Calu3 (cell line): ENCODE measurements around the gene CCDC85C. TPM values are rescaled to one million over a fixed set of nuclear protein-coding genes. Genes with fewer than 3 reads are reported as not detected.

Experiments used
- BruUV-seq: library from RNA; stranded (reverse); fragments of 400-500 nt; replicated peaks from 2 replicates; lab custom pipeline; 2021; lab: Mats Ljungman, UMichigan
- CTCF ChIA-PET: fragments of 300-600 bp; sonication (Branson Sonifier 250); formaldehyde crosslinking; loops from one replicate; lab custom pipeline; 2022; ENCODE audit warnings: antibody characterized with exemption; lab: Charles Lee
- DNase-seq: peaks from one replicate; pipeline ENCODE4 v3.0.0; 2022
- H3K27ac Mint-ChIP-seq: one replicate; pipeline ENCODE4 v1.8.0; 2022; ENCODE audit warnings: mixed read lengths; ENCODE audit not compliant: unreplicated experiment
- H3K27me3 Mint-ChIP-seq: one replicate; pipeline ENCODE4 v1.8.0; 2022; ENCODE audit warnings: mixed read lengths; ENCODE audit not compliant: unreplicated experiment
- H3K36me3 Mint-ChIP-seq: one replicate; pipeline ENCODE4 v1.8.0; 2022; ENCODE audit warnings: mild to moderate bottlenecking, moderate library complexity, mixed read lengths; ENCODE audit not compliant: insufficient read depth, unreplicated experiment
- H3K4me1 Mint-ChIP-seq: one replicate; pipeline ENCODE4 v1.8.0; 2022; ENCODE audit warnings: mild to moderate bottlenecking, low read depth, mixed read lengths; ENCODE audit not compliant: unreplicated experiment
- H3K4me3 Mint-ChIP-seq: one replicate; pipeline ENCODE4 v1.8.0; 2022; ENCODE audit warnings: mild to moderate bottlenecking, low read depth, moderate library complexity, mixed read lengths; ENCODE audit not compliant: unreplicated experiment
- H3K9me3 Mint-ChIP-seq: one replicate; pipeline ENCODE4 v1.8.0; 2022; ENCODE audit warnings: low read depth, mixed read lengths; ENCODE audit not compliant: unreplicated experiment
- CTCF ChIP-seq: fragments of 200-600 bp; IDR thresholded peaks from one replicate; pipeline ENCODE4 v1.8.0; 2022; ENCODE audit warnings: antibody characterized with exemption; ENCODE audit not compliant: unreplicated experiment
- intact Hi-C: fragments of 100-400 bp; cut with micrococcal nuclease; formaldehyde crosslinking; loops from one replicate; pipeline ENCODE4 v1.10.0; 2022; ENCODE audit not compliant: unreplicated experiment
- total RNA-seq: library from RNA; stranded (reverse); gene quantifications from 2 replicates; pipeline ENCODE4 v1.2.3, GENCODE V29; 2022

The CCDC85C gene
- total RNA-seq, 1 experiment from 2014 or later: 45.1 TPM

GRCh38 chr14:99589031-99589441, 15.0 kb downstream of the CCDC85C start:
- H3K27ac Mint-ChIP-seq: no peak overlapping the region
- H3K4me3 Mint-ChIP-seq: no peak overlapping the region
- no peaks in the 10 kb centered on the region for H3K27me3 Mint-ChIP-seq
- TF ChIP-seq CTCF: no peak
- intact Hi-C loops: no loop called here
- no peak for DNase-seq
- H3K4me1 Mint-ChIP-seq: peaks cover 22% of the 10 kb centered on the region
- no TSS peak for BruUV-seq
- H3K36me3 Mint-ChIP-seq: no peaks in the 10 kb centered on the region
- CTCF ChIA-PET: interaction anchor here (0.8 kb wide), 1 partner anchor 13 kb away, joined by 5 read pairs; no protein-coding TSS in a partner anchor
- H3K9me3 Mint-ChIP-seq: no peaks in the 10 kb centered on the region

DNA sequence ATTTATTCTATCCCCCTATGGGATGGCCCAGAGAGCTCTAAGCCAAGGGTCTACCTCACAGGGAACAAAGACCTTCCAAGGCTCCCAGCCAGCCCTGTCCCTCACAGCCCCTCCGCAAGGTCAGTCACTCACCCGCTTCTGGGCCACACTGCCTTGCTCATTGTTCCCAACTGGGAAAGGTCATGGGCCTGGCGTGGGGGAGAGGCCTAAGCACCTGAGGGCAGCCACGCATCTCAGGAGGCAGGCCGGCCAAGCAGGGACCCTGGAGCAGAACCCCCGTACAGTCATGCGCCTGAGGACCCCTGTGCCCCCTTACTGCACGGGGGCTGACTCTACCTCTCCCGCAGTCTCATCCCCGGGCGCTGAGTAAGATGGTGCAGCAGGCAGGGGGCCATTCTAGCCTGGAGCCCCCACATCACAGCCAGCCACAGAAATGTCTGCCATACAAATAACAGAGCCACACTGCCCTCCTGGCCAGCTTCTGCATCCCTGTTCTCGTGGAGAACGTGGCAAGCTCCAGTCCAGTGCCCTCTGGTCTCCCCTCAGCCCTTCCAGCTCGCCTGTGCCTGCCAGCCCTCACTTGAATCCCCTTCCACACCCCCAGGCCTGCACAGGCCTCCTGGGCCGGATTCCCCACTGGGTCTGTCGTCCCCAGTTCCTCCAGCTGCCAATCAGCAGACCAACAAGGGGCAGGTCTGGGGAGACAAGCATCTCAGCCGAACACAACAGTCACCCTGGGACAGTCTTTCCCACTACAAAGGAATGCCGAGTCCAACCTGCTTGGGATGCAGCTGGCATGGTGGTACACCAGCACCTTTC, 16.3 kb downstream of the CCDC85C start:
- Mint-ChIP-seq H3K9me3 (no peaks in the 10 kb centered on the region), H3K27ac (no peak overlapping the region), H3K4me1 (peaks cover 18% of the 10 kb centered on the region), H3K4me3 (no peak overlapping the region), H3K36me3 (no peaks in the 10 kb centered on the region), H3K27me3 (no peaks in the 10 kb centered on the region)
- TF ChIP-seq CTCF: no peak
- no peak for DNase-seq
- CTCF ChIA-PET: no interaction called here
- intact Hi-C loops: no loop called here
- no TSS peak for BruUV-seq

GRCh38 chr14:99586761-99587459, 17.1 kb downstream of the CCDC85C start:
- H3K4me1 Mint-ChIP-seq: peaks cover 11% of the 10 kb centered on the region
- CTCF ChIA-PET: no interaction called here
- H3K27ac Mint-ChIP-seq: no peak overlapping the region
- no peaks in the 10 kb centered on the region for H3K9me3 Mint-ChIP-seq
- no peaks in the 10 kb centered on the region for H3K27me3 Mint-ChIP-seq
- H3K4me3 Mint-ChIP-seq: no peak overlapping the region
- H3K36me3 Mint-ChIP-seq: no peaks in the 10 kb centered on the region
- BruUV-seq: no TSS peak
- no peak for DNase-seq
- intact Hi-C loops: no loop called here
- TF ChIP-seq CTCF: no peak

DNA sequence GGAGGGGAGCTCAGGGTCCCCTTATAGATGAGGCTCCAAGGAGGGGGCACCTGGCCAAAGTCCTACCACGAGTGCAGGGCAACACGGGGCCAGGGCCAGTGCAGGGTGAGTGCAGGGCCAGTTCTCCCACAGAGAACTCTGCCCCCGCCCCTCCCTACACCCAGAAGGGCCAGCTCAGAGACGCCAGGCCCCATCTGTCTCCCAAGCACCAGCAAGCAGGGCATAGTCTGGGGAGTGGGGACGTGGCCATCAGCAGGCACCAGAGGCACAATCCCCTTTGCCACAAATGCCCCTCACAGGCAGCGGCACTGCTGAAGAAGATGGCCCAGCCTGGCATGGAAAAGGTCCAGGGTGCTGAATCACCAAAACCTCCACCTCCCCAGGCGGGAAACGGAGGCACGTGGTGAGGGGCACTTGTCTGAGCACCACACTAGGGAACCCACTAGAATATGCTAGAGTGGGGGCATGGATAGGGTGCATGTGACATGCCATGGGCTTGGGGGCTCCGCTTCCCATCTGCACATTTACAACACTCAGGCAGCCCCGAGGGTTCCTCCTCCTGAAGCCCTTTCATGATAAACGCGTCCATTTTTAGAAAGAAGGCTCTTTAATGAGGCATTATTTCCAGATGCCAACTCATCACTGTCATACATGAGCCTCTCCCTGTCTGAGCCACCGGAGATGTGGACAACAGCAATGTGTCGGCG, 17.8 kb downstream of the CCDC85C start:
- BruUV-seq: no TSS peak
- DNase-seq: no peak
- CTCF ChIA-PET: no interaction called here
- Mint-ChIP-seq H3K36me3 (no peaks in the 10 kb centered on the region), H3K4me3 (no peak overlapping the region), H3K27ac (no peak overlapping the region), H3K4me1 (peaks cover 8% of the 10 kb centered on the region), H3K27me3 (no peaks in the 10 kb centered on the region), H3K9me3 (no peaks in the 10 kb centered on the region)
- intact Hi-C loops: no loop called here
- no peak for TF ChIP-seq CTCF
